Activated CD4-positive, alpha-beta T cell treated with anti-CD3 and anti-CD28 coated beads, Interleukin-10, Interleukin-2, amounts not matched to agents 100 ng/mL and 50 ng/mL, durations not matched to agents 16 hours and 8 hours (primary cell): ENCODE results near the gene IGF2BP3.
"Not testable (repeated sequence)": the region's sequence is repeated elsewhere in the genome, so short reads cannot be mapped to it uniquely, and the experiment has no call there.

Experiments
- DNase-seq: peaks from one replicate; pipeline ENCODE4 v3.0.0-alpha.2; 2020

IGF2BP3 gene

GRCh38 chr7:23419160-23419559 lies 51.1 kb downstream of the IGF2BP3 start:
- DNase-seq, result no peak

- DNase-seq, result no peak
Observed at GRCh38 chr7:23418046-23418445, 52.2 kb downstream of the IGF2BP3 start.

- no peak for DNase-seq
Observed at GRCh38 chr7:23415198-23415597, 55.1 kb downstream of the IGF2BP3 start.

GRCh38 chr7:23410446-23411183 lies 59.7 kb downstream of the IGF2BP3 start:
- DNase-seq, result no peak

DNA sequence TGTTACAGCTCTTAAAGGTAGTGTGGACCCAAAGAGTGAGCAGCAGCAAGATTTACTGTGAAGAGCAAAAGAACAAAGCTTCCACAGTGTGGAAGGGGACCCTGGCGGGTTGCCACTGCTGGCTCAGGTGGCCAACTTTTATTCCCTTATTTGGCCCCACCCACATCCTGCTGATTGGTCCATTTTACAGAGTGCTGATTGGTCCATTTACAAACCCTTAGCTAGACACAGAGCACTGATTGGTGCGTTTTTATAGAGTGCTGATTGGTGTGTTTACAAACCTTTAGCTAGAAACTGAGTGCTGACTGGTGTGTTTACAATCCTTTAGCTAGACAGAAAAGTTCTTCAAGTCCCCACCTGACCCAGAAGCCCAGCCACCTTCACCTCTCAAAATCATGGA lies 63.7 kb downstream of the IGF2BP3 start:
- DNase-seq, result not testable (repeated sequence)

- DNase-seq, result no peak
Observed at GRCh38 chr7:23405240-23405618, 65.1 kb downstream of the IGF2BP3 start.

- DNase-seq, result peak; percentile 23
Observed at GRCh38 chr7:23404546-23405239, 65.6 kb downstream of the IGF2BP3 start.

DNA sequence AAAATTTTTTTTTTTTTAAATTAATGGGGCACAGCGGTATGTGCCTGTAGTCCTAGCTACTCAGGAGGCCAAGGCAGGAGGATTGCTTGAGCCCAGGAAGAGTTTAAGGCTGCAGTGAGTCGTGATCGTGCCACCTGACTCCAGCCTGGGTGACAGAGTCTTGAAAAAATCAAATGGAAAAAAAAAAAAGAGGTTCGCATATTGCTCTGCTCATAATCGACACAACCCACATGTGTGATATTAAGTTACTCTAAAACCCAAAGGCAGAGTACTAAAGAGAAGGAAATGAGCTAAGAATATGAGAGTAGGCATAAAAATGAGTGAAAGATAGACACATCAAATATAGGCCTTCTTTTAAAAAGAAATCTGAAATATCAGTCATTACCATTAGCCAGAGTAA lies 66.3 kb downstream of the IGF2BP3 start:
- DNase-seq, result no peak

DNA sequence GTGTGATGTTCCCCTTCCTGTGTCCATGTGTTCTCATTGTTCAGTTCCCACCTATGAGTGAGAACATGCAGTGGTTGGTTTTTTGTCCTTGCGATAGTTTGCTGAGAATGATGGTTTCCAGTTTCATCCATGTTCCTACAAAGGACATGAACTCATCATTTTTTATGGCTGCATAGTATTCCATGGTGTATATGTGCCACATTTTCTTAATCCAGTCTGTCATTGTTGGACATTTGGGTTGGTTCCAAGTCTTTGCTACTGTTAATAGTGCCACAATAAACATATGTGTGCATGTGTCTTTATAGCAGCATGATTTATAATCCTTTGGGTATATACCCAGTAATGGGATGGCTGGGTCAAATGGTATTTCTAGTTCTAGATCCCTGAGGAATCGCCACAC lies 72.2 kb downstream of the IGF2BP3 start:
- not testable (repeated sequence) for DNase-seq

GRCh38 chr7:23397241-23397640 lies 73.0 kb downstream of the IGF2BP3 start:
- no peak for DNase-seq

DNA sequence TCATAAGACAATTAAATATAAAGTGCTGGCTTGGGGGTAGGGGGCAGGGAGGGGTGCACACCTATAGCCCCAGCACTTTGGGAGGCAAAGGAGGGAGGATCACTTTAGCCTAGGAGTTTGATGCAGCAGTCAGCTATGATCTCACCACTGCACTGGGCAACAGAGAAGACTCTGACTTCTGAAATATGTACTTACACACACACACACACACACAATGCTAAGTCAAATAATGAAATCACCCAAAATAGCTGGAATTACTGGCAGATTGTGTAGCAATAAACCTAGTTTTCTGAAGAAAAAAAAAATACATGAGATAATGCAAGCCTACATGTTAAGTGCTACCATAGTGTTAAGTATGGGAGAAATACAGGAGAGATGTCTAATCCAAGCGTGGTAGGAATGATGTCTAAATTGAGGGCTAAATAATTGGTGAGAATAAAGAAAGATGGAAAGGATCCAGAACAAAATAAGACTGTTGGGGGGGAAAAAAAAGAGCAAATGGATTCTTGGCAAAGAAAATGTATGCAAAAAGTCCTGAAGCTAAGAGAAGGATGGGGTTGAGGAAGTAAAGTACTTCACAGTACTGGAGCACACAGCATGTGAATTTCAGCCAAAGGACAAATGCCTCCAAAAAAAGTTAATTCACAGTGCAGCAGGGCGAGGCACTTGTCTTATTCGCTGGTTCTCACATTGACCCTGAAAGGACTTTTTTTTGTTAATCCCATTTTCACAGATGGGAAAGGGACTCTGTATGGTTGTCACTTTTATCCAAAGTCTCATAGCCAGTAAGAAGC lies 73.9 kb downstream of the IGF2BP3 start:
- no peak for DNase-seq

GRCh38 chr7:23394488-23395171 lies 75.7 kb downstream of the IGF2BP3 start:
- no peak for DNase-seq

GRCh38 chr7:23393636-23394035 lies 76.7 kb downstream of the IGF2BP3 start:
- DNase-seq, result no peak

- DNase-seq, result no peak
Observed at GRCh38 chr7:23389701-23390100, 80.6 kb downstream of the IGF2BP3 start.

GRCh38 chr7:23387583-23387982 lies 82.7 kb downstream of the IGF2BP3 start:
- DNase-seq, result no peak

GRCh38 chr7:23385140-23385539 lies 85.2 kb downstream of the IGF2BP3 start:
- no peak for DNase-seq

GRCh38 chr7:23383225-23383624 lies 87.1 kb downstream of the IGF2BP3 start:
- DNase-seq, result no peak

DNA sequence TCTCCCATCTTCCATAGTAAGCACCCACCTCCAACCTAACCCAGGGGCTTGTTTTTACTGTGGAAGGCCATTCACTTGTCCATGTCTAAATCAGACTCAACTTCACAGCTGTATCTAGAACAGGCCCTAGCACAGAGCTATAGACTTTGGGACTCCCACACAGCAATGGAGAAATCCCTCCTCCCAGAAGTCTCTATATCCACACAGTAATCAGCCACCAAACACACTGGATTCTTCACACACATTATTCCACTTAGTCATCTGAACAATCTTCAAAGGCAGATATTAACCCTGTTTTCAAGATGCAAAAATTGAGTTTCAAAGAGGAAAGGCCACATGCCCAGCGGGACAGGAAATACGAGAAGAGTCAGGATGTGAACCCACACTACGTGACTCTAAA lies 89.3 kb downstream of the IGF2BP3 start:
- DNase-seq, result no peak

DNA sequence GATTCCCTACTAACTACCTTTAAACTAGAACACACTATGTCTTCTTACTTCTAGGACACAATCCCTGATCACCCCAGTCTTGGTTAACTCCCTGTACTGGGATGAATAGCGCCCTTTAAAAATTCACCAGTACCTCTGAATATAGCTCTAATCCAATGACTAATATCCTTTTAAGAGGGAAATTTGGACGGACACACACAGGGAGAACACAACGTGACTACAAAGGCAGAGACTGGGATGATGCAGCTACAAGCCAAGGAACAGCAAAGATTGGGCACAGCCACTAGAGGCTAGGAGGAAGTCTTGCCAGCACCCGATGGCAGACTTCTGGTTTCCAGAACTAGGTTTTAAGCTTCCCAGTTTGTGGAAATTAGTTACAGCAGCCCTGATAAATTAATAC lies 89.7 kb downstream of the IGF2BP3 start:
- no peak for DNase-seq

DNA sequence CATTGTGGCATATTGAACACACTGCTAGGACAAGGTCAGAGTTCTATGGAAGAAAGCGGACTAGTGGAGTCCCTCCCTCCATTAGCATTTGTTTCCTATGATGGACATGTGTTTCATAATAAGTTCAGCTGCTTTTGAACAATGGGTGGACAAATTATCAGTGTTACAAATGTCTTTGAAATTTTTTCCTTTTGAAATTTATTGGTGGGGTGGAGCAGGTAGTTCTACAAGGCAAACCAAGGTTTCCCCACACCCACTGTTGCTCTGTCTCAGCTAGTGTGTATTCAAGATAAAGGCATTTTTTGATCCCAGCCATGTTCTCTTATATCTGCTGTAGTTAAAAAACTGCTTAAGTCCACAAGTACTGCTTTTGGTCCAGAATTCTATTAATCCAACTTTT lies 91.3 kb downstream of the IGF2BP3 start:
- DNase-seq, result no peak

DNA sequence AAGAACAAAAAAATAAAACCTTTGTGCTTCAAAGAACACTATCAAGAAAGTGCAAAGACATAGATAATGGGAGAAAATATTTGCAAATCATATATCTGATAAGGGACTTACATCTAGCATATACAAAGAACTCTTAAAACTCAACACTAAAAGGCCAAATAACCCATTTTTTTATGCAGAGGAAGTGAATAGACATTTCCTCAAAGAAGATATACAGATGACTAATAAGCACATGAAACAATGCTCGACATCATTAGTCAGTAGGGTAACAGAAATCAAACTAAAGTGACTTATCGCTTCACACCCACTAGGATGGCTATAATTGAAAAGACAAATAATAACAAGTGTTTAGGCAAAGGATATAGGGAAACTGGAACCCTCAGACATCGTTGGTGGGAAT lies 93.2 kb downstream of the IGF2BP3 start:
- DNase-seq, result peak; percentile 38

DNA sequence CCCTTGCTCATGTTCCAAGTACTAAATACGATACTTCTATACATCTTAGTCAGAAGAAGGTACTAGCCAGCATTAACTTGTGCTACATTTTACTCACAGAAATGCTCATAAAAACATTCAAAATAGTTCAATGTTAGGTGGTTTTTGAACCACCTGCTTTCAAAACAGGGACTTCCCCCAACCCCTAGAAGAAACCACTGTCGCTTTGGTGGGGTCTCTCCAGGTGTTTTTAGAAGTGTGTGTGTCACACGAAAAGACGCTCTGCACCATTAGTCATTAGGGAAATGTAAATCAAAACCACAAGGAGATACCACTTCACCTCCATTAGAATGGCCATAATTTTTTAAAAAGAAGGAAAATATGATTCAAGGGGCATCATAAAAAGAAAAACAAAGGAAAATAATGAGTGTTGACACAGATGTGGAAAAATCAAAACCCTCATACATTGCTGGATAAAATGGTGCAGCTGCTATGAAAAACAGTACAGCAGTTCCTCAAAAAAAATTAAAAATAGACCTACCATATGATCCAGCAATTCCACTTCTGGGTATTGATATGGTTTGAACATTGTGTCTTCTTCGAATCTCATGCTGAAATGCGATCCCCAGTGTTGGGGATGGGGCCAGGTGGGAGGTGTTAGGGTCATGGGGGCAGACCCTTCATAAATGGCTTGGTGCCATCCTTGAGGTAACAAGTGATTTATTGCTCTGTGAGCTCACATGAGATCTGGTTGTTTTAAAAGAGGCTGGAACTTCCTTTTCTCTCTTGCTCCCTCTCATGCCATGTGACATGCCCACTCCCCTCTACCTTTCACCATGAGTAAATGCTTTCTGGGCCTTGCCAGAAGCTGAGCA lies 96.9 kb downstream of the IGF2BP3 start:
- peak; percentile 80 for DNase-seq
